ENCODE results near the gene ADGRE1.

DNA sequence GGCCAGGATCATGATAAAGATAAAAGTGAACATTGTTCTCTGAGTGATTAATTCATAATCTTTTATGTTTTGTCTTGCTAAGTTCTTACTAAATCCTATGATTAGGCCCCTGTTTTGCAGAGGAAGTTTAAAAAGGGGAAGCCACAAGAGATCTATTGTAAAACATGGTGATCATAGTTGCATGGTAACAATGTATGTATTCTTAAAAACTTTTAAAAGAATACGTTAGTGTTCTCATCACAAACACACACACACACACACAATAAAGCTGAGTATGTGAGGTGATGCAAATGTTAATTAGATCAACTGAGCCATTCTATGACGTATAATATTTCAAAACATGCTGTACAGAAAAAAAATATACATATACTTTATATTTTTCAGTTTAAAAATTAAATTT is 82.6 kb downstream of the ADGRE1 start:
- no peak for TF ChIP-seq MAX (IDR thresholded peaks at IDR 0.05)
- no peak for TF ChIP-seq CTCF (IDR thresholded peaks at IDR 0.05; ENCODE audit: low read depth, low read length, missing input control)
- no peak for TF ChIP-seq RAD21 (IDR thresholded peaks at IDR 0.05)
- no peak for TF ChIP-seq REST (IDR thresholded peaks at IDR 0.05)
- TF ChIP-seq YY1 (IDR thresholded peaks at IDR 0.05) = no peak
- no peak for TF ChIP-seq TAF1 (conservative IDR thresholded peaks at IDR 0.05)
- TF ChIP-seq RXRA (IDR thresholded peaks at IDR 0.05) = no peak
